IMR-90 (cell line): Measurements from ENCODE around the gene TMEM135. TPM values are rescaled to one million over a fixed set of nuclear protein-coding genes. Genes with fewer than 3 reads are reported as not detected.
A peak's percentile ranks its signal among the peaks of the same experiment; 100 is the strongest.

Experiments
- ATAC-seq: fragments of 200-7000 bp; cut with Tn5 transposase; 2 replicates; pipeline ENCODE4 v1.9.1; 2020; ENCODE audit warnings: low read depth, mild to moderate bottlenecking, moderate library complexity
- BruUV-seq: library from RNA; stranded (reverse); fragments of 400-500 nt; replicated peaks from 2 replicates; lab custom pipeline; 2021; lab: Mats Ljungman, UMichigan
- CTCF ChIA-PET: fragments of 300-600 bp; formaldehyde crosslinking; extraction: SDS; loops from one replicate; lab custom pipeline; 2021; ENCODE audit warnings: antibody characterized with exemption; lab: Yijun Ruan, JAX
- POLR2A ChIA-PET: fragments of 300-600 bp; sonication (Branson Sonifier 250); formaldehyde crosslinking; loops from one replicate; lab custom pipeline; 2022; ENCODE audit warnings: antibody characterized with exemption; ENCODE audit not compliant: unreplicated experiment; lab: Charles Lee
- DNase-seq: peaks from one replicate; pipeline ENCODE4 v3.0.0; 2013
- H2AFZ ChIP-seq: replicated peaks from 2 replicates; pipeline ENCODE3; 2013; ENCODE audit warnings: low read length, mild to moderate bottlenecking; ENCODE audit not compliant: poor library complexity
- H2AK5ac ChIP-seq: 2 replicates; pipeline ENCODE4 v1.6.1; 2013; ENCODE audit warnings: low read depth, low read length, inconsistent platforms
- H2AK9ac ChIP-seq: replicated peaks from 2 replicates; pipeline ENCODE3; 2013; ENCODE audit warnings: mild to moderate bottlenecking, low read depth, low read length, moderate library complexity; ENCODE audit not compliant: poor library complexity
- H2BK120ac ChIP-seq: 2 replicates; pipeline ENCODE4 v1.6.1; 2013; ENCODE audit warnings: low read depth, low read length, inconsistent platforms
- H2BK15ac ChIP-seq: 3 replicates; pipeline ENCODE4 v1.6.1; 2013; ENCODE audit warnings: low read depth, low read length, inconsistent platforms
- H2BK20ac ChIP-seq: 2 replicates; pipeline ENCODE4 v1.6.1; 2013; ENCODE audit warnings: low read depth, mild to moderate bottlenecking, inconsistent platforms, low read length, moderate library complexity
- H2BK5ac ChIP-seq: 2 replicates; pipeline ENCODE4 v1.6.1; 2013; ENCODE audit warnings: mild to moderate bottlenecking, low read depth, low read length, inconsistent platforms; ENCODE audit not compliant: poor library complexity, severe bottlenecking
- H3K14ac ChIP-seq: replicated peaks from 2 replicates; pipeline ENCODE4 v1.6.1; 2013; ENCODE audit warnings: low read depth, low read length, inconsistent platforms
- H3K18ac ChIP-seq: 2 replicates; pipeline ENCODE4 v1.6.1; 2013; ENCODE audit warnings: low read depth, low read length, control low read depth
- H3K23ac ChIP-seq: 2 replicates; pipeline ENCODE4 v1.6.1; 2013; ENCODE audit warnings: low read depth, low read length, inconsistent platforms
- H3K27ac ChIP-seq: 2 replicates; pipeline ENCODE4 v1.5.1; 2013; ENCODE audit warnings: mild to moderate bottlenecking, control low read depth, low read length; ENCODE audit not compliant: insufficient read depth
- H3K27me3 ChIP-seq: 2 replicates; pipeline ENCODE4 v1.6.1; 2013; ENCODE audit warnings: low read length; ENCODE audit not compliant: control insufficient read depth, insufficient read depth
- H3K36me3 ChIP-seq: 2 replicates; pipeline ENCODE4 v1.6.1; 2013; ENCODE audit warnings: low read length, mixed read lengths; ENCODE audit not compliant: control insufficient read depth, insufficient read depth
- H3K4ac ChIP-seq: 2 replicates; pipeline ENCODE4 v1.6.1; 2013; ENCODE audit warnings: low read depth, low read length, inconsistent platforms
- H3K4me1 ChIP-seq: 2 replicates; pipeline ENCODE4 v1.6.1; 2013; ENCODE audit warnings: low read length, mixed read lengths; ENCODE audit not compliant: control insufficient read depth, insufficient read depth
- H3K4me2 ChIP-seq: 2 replicates; pipeline ENCODE4 v1.6.1; 2013; ENCODE audit warnings: low read depth, mild to moderate bottlenecking, control low read depth, low read length, moderate library complexity
- H3K4me3 ChIP-seq: 2 replicates; pipeline ENCODE4 v1.5.1; 2013; ENCODE audit warnings: low read depth, mild to moderate bottlenecking, control low read depth, low read length, moderate library complexity; ENCODE audit not compliant: insufficient read depth
- H3K56ac ChIP-seq: 2 replicates; pipeline ENCODE4 v1.6.1; 2013; ENCODE audit warnings: low read length, inconsistent platforms; ENCODE audit not compliant: insufficient read depth; ENCODE audit errors: extremely low read depth
- H3K79me1 ChIP-seq, 2 experiments: 2 replicates each; pipeline ENCODE4 v1.6.1; 2013; ENCODE audit warnings: low read length in 2 of 2, inconsistent platforms in 1 of 2, low read depth in 1 of 2
- H3K9ac ChIP-seq: 2 replicates; pipeline ENCODE4 v1.6.1; 2013; ENCODE audit warnings: low read depth, low read length, control low read depth
- H3K9me1 ChIP-seq: 2 replicates; pipeline ENCODE4 v1.6.1; 2013; ENCODE audit warnings: low read length, inconsistent platforms; ENCODE audit not compliant: insufficient read depth
- H3K9me3 ChIP-seq: 2 replicates; pipeline ENCODE4 v1.6.1; 2013; ENCODE audit warnings: low read length; ENCODE audit not compliant: control insufficient read depth, insufficient read depth
- H4K20me1 ChIP-seq: 2 replicates; pipeline ENCODE4 v1.6.1; 2013; ENCODE audit warnings: low read length, inconsistent platforms; ENCODE audit not compliant: insufficient read depth
- H4K5ac ChIP-seq: 2 replicates; pipeline ENCODE4 v1.6.1; 2013; ENCODE audit warnings: mild to moderate bottlenecking, low read depth, low read length, control low read depth
- H4K8ac ChIP-seq, 2 experiments: 2 replicates each; pipeline ENCODE4 v1.6.1; 2013; ENCODE audit warnings: low read depth in 2 of 2, low read length in 2 of 2, control low read depth in 1 of 2, inconsistent platforms in 1 of 2
- H4K91ac ChIP-seq: 2 replicates; pipeline ENCODE4 v1.6.1; 2013; ENCODE audit warnings: low read depth, low read length, inconsistent platforms; ENCODE audit not compliant: insufficient read depth
- BHLHE40 ChIP-seq: fragments of 150-350 bp; IDR thresholded peaks from 2 replicates; pipeline ENCODE4 v1.6.1; 2016; ENCODE audit warnings: mild to moderate bottlenecking, low read depth, low read length
- CEBPB ChIP-seq: IDR thresholded peaks from 2 replicates; pipeline ENCODE4 v1.6.1; 2012; ENCODE audit warnings: low read depth, low read length, improper control_type of control experiment
- CHD1 ChIP-seq: IDR thresholded peaks from 2 replicates; pipeline ENCODE4 v1.6.1; 2012; ENCODE audit warnings: low read depth, low read length, improper control_type of control experiment
- CTCF ChIP-seq: conservative IDR thresholded peaks from 2 replicates; pipeline ENCODE4 v1.5.1; 2012; ENCODE audit warnings: mild to moderate bottlenecking, low read depth, low read length, improper control_type of control experiment
- ELK1 ChIP-seq: fragments of 150-350 bp; IDR thresholded peaks from 2 replicates; pipeline ENCODE4 v1.6.1; 2016; ENCODE audit warnings: low read depth, mild to moderate bottlenecking, low read length, moderate library complexity, borderline replicate concordance
- FOS ChIP-seq: fragments of 150-350 bp; IDR thresholded peaks from 2 replicates; pipeline ENCODE4 v1.6.1; 2016; ENCODE audit warnings: low read depth, low read length
- MAFK ChIP-seq: IDR thresholded peaks from 2 replicates; pipeline ENCODE4 v1.6.1; 2012; ENCODE audit warnings: low read depth, low read length, improper control_type of control experiment
- MAZ ChIP-seq: IDR thresholded peaks from 2 replicates; pipeline ENCODE4 v1.6.1; 2012; ENCODE audit warnings: low read depth, mild to moderate bottlenecking, low read length, improper control_type of control experiment, moderate library complexity, borderline replicate concordance
- MXI1 ChIP-seq: IDR thresholded peaks from 2 replicates; pipeline ENCODE4 v1.6.1; 2012; ENCODE audit warnings: low read depth, mild to moderate bottlenecking, low read length, moderate library complexity, borderline replicate concordance
- NFE2L2 ChIP-seq: fragments of 150-350 bp; IDR thresholded peaks from 2 replicates; pipeline ENCODE4 v1.6.1; 2016; ENCODE audit warnings: low read depth, mild to moderate bottlenecking, low read length
- POLR2A ChIP-seq: IDR thresholded peaks from 2 replicates; pipeline ENCODE4 v1.6.1; 2012; ENCODE audit warnings: mild to moderate bottlenecking, low read depth, low read length
- RAD21 ChIP-seq: IDR thresholded peaks from 2 replicates; pipeline ENCODE4 v1.6.1; 2012; ENCODE audit warnings: low read length, improper control_type of control experiment
- RCOR1 ChIP-seq: IDR thresholded peaks from 2 replicates; pipeline ENCODE4 v1.6.1; 2012; ENCODE audit warnings: mild to moderate bottlenecking, low read length, improper control_type of control experiment; ENCODE audit not compliant: insufficient replicate concordance
- RFX5 ChIP-seq: IDR thresholded peaks from 2 replicates; pipeline ENCODE4 v1.8.0; 2012; ENCODE audit warnings: low read depth, mild to moderate bottlenecking, low read length, moderate library complexity
- SMC3 ChIP-seq: fragments of 150-350 bp; IDR thresholded peaks from 2 replicates; pipeline ENCODE4 v1.6.1; 2016; ENCODE audit warnings: low read depth, mild to moderate bottlenecking, antibody characterized with exemption, low read length, moderate library complexity
- USF2 ChIP-seq: fragments of 150-350 bp; IDR thresholded peaks from 2 replicates; pipeline ENCODE4 v1.6.1; 2017; ENCODE audit warnings: mild to moderate bottlenecking, antibody characterized with exemption, low read length, low read depth
- WGBS, 2 experiments: methylation state at CpG; one replicate each; pipeline versions ENCODE4 v1.1.5 to v1.1.7; 2013; ENCODE audit warnings: missing lambda C conversion rate in 2 of 2; ENCODE audit not compliant: insufficient read length in 1 of 2; ENCODE audit errors: extremely low coverage in 2 of 2; 5-methylcytosine and 5-hydroxymethylcytosine counted together
- dilution Hi-C: fragments of 300-500 bp; cut with HindIII; formaldehyde crosslinking; loops from one replicate; pipeline ENCODE4 v1.14.3; 2018; ENCODE audit warnings: low sequenced_read_pairs; ENCODE audit not compliant: unreplicated experiment
- in situ Hi-C: fragments of 300-500 bp; cut with MboI; formaldehyde crosslinking; loops from 3 replicates; pipeline ENCODE4 v1.14.3; 2019; ENCODE audit warnings: low sequenced_read_pairs, inconsistent platforms, mixed read lengths
- intact Hi-C: fragments of 100-400 bp; cut with micrococcal nuclease; formaldehyde crosslinking; loops from 2 replicates; pipeline ENCODE4 v1.10.0; 2022
- polyA plus RNA-seq, 3 experiments: library from polyadenylated mRNA; depleted of rRNA; stranded (reverse); fragments of >200 nt; gene quantifications; 2 replicates each; pipeline ENCODE4 v1.2.3, GENCODE V29; 2012; ENCODE audit warnings: low replicate concordance in 1 of 3
- total RNA-seq: library from RNA; depleted of rRNA; stranded (reverse); fragments of >200 nt; gene quantifications from 2 replicates; pipeline ENCODE4 v1.2.3, GENCODE V29; 2012

The TMEM135 gene
- total and polyA plus RNA-seq, 2 of the 4 experiments (the other 2 are of a cell fraction) = 3.9 to 5.9 TPM

DNA sequence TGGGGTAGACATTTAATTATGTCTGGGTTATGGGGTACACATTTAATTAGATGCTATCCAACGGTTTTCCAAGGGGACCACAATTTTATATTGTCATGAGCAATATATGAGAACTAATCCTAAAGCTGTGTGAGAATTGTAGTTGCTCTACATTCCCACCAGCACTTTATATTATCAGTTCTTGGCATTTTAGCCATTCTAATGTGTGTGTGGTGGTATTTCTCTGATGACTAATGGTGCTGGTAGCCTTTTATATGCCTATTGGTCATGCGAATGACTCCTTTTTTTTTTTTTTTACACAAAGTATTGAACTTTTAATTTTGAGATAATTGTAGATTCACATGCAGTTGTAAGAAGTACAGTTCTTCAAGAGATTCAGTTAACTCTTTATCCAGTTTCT, 26.2 kb downstream of the TMEM135 start:
- H2AK5ac ChIP-seq = no peak overlapping the region
- no peak overlapping the region for H3K27ac ChIP-seq
- H3K56ac ChIP-seq = no peak overlapping the region
- no peak overlapping the region for H3K4me3 ChIP-seq
- no peak overlapping the region for H4K8ac ChIP-seq
- no peaks in the 10 kb centered on the region; the same call in 1 of the 2 replicates for H3K9me1 ChIP-seq
- no peak overlapping the region for H2AK9ac ChIP-seq
- H2BK5ac ChIP-seq = no peak overlapping the region
- ChIA-PET CTCF (no interaction called here), POLR2A (no interaction called here)
- H2BK15ac ChIP-seq = no peak overlapping the region
- H3K9ac ChIP-seq = no peak overlapping the region
- H3K4me1 ChIP-seq = no peaks in the 10 kb centered on the region
- H3K14ac ChIP-seq = no peak overlapping the region
- intact Hi-C loops (no loop called here), dilution Hi-C loops (no loop called here), in situ Hi-C loops (no loop called here)
- no peak overlapping the region for H4K5ac ChIP-seq
- H4K20me1 ChIP-seq = no peaks in the 10 kb centered on the region
- H3K18ac ChIP-seq = no peak overlapping the region
- no peak overlapping the region for H4K91ac ChIP-seq
- H2BK120ac ChIP-seq = no peak overlapping the region
- no peak overlapping the region for H2AFZ ChIP-seq
- no peak for ATAC-seq
- no peak overlapping the region for H3K4ac ChIP-seq
- TF ChIP-seq RFX5 = no peak
- no peak for TF ChIP-seq POLR2A
- no peak for TF ChIP-seq CTCF
- no peak for TF ChIP-seq NFE2L2
- no peak for TF ChIP-seq CEBPB
- no peak for TF ChIP-seq MAFK
- no peak for TF ChIP-seq USF2
- no peak for TF ChIP-seq CHD1
- TF ChIP-seq MXI1 = no peak
- no peak for TF ChIP-seq RAD21
- no peak for TF ChIP-seq MAZ
- no peak for TF ChIP-seq ELK1
- TF ChIP-seq RCOR1 = no peak
- no peak for TF ChIP-seq FOS
- no peak for TF ChIP-seq BHLHE40
- TF ChIP-seq SMC3 = no peak
- H3K23ac ChIP-seq = no peak overlapping the region
- H3K79me1 ChIP-seq = peaks cover 0 to 10% of the 10 kb centered on the region in 2 experiments; a peak in 2 of 4 replicates
- BruUV-seq = no TSS peak
- no peaks in the 10 kb centered on the region for H3K36me3 ChIP-seq
- peak; percentile 19 for DNase-seq
- H3K9me3 ChIP-seq = no peaks in the 10 kb centered on the region
- WGBS, 2 experiments = no CpG with 5 or more reads among the region's 2 CpGs
- H3K27me3 ChIP-seq = no peaks in the 10 kb centered on the region
- no peak overlapping the region for H2BK20ac ChIP-seq
- no peak overlapping the region for H3K4me2 ChIP-seq
